MM.1S (cell line): ENCODE data around the gene CD6.
A peak's percentile ranks its signal among the peaks of the same experiment; 100 is the strongest.

Experiments
- DNase-seq: peaks from one replicate; pipeline ENCODE4 v3.0.0-alpha.2; 2015
- H2AFZ ChIP-seq: fragments of 300-600 bp; sonication (generic); 2 replicates; pipeline ENCODE4 v1.6.0; 2016; ENCODE audit warnings: antibody characterized with exemption, low read length
- H3F3A ChIP-seq: fragments of 300-600 bp; sonication (generic); 2 replicates; pipeline ENCODE4 v1.6.1; 2016; ENCODE audit warnings: mild to moderate bottlenecking, antibody characterized with exemption, low read length, moderate library complexity, mixed read lengths; ENCODE audit not compliant: insufficient read depth
- H3K27ac ChIP-seq: fragments of 300-600 bp; sonication (generic); 2 replicates; pipeline ENCODE4 v1.5.1; 2016; ENCODE audit warnings: mild to moderate bottlenecking, low read length
- H3K27me3 ChIP-seq: fragments of 300-600 bp; sonication (generic); replicated peaks from 2 replicates; pipeline ENCODE4 v1.6.0; 2016; ENCODE audit warnings: low read length; ENCODE audit not compliant: insufficient read depth
- H3K36me3 ChIP-seq: fragments of 300-600 bp; sonication (generic); replicated peaks from 2 replicates; pipeline ENCODE4 v1.6.1; 2016; ENCODE audit warnings: mild to moderate bottlenecking, low read length, mixed read lengths; ENCODE audit not compliant: insufficient read depth
- H3K4me1 ChIP-seq: fragments of 300-600 bp; sonication (generic); 2 replicates; pipeline ENCODE4 v1.6.1; 2016; ENCODE audit warnings: low read length, mixed read lengths
- H3K4me2 ChIP-seq: fragments of 300-600 bp; sonication (generic); 2 replicates; pipeline ENCODE4 v1.6.0; 2016; ENCODE audit warnings: low read depth, low read length
- H3K4me3 ChIP-seq: fragments of 300-600 bp; sonication (generic); 2 replicates; pipeline ENCODE4 v1.5.1; 2016; ENCODE audit warnings: low read length, mixed read lengths
- H3K79me2 ChIP-seq: fragments of 300-600 bp; sonication (generic); 2 replicates; pipeline ENCODE4 v1.6.1; 2016; ENCODE audit warnings: mixed run types, low read length, mixed read lengths
- H3K9ac ChIP-seq: fragments of 300-600 bp; sonication (generic); 2 replicates; pipeline ENCODE4 v1.6.1; 2016; ENCODE audit warnings: low read length, mixed read lengths
- H3K9me2 ChIP-seq: fragments of 300-600 bp; sonication (generic); replicated peaks from 2 replicates; pipeline ENCODE4 v1.6.1; 2016; ENCODE audit warnings: mild to moderate bottlenecking, low read length, mixed read lengths; ENCODE audit not compliant: insufficient read depth
- H3K9me3 ChIP-seq: fragments of 300-600 bp; sonication (generic); replicated peaks from 2 replicates; pipeline ENCODE4 v1.6.1; 2016; ENCODE audit warnings: mild to moderate bottlenecking, low read length, mixed read lengths; ENCODE audit not compliant: insufficient read depth
- H4K20me1 ChIP-seq: fragments of 300-600 bp; sonication (generic); 2 replicates; pipeline ENCODE4 v1.6.1; 2016; ENCODE audit warnings: mild to moderate bottlenecking, low read length, moderate library complexity, mixed read lengths; ENCODE audit not compliant: insufficient read depth
- CTCF ChIP-seq: fragments of 300-600 bp; sonication (generic); IDR thresholded peaks from 2 replicates; pipeline ENCODE4 v1.5.1; 2016; ENCODE audit warnings: antibody characterized with exemption, low read length, mixed read lengths
- EZH2 ChIP-seq: fragments of 300-600 bp; sonication (generic); optimal IDR thresholded peaks from 2 replicates; pipeline ENCODE3; 2017; ENCODE audit warnings: low read depth, mild to moderate bottlenecking, antibody characterized with exemption, low read length, mixed read lengths
- EZH2phosphoT487 ChIP-seq: fragments of 300-600 bp; sonication (generic); IDR thresholded peaks from 2 replicates; pipeline ENCODE4 v1.6.1; 2018; ENCODE audit warnings: antibody characterized with exemption, low read length

The CD6 gene

DNA sequence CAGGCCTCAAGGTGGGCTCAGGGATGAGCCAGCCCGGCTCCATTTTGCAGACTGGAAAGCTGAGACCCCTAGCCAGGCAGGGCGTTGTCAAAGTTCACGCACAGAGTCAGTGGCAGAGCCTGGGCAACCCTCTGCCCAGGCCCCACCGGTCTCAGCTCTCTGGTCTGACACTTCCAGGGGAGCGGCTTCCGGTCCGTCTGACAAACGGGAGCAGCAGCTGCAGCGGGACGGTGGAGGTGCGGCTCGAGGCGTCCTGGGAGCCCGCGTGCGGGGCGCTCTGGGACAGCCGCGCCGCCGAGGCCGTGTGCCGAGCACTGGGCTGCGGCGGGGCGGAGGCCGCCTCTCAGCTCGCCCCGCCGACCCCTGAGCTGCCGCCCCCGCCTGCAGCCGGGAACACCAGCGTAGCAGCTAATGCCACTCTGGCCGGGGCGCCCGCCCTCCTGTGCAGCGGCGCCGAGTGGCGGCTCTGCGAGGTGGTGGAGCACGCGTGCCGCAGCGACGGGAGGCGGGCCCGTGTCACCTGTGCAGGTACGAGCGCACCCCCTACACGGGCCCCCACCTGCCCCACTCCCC is 36.0 kb downstream of the CD6 start:
- Histone ChIP-seq H3F3A (no peaks in the 10 kb centered on the region), H3K9me3 (no peaks in the 10 kb centered on the region), H3K4me1 (0 out of 2 replicates have a peak, but pooled peaks cover 3% of the 10 kb centered on the region), H3K27ac (no peak overlapping the region), H2AFZ (peak overlapping the region; percentile 58), H3K9me2 (no peaks in the 10 kb centered on the region), H4K20me1 (no peaks in the 10 kb centered on the region), H3K79me2 (no peaks in the 10 kb centered on the region), H3K4me2 (peak overlapping the region; percentile 53), H3K4me3 (peak overlapping the region; percentile 20; the same call in 1 of the 2 replicates), H3K9ac (no peak overlapping the region), H3K36me3 (no peaks in the 10 kb centered on the region), H3K27me3 (no peaks in the 10 kb centered on the region)
- TF ChIP-seq CTCF = no peak
- TF ChIP-seq EZH2phosphoT487 = no peak
- no peak for TF ChIP-seq EZH2
- DNase-seq = peak; percentile 17

DNA sequence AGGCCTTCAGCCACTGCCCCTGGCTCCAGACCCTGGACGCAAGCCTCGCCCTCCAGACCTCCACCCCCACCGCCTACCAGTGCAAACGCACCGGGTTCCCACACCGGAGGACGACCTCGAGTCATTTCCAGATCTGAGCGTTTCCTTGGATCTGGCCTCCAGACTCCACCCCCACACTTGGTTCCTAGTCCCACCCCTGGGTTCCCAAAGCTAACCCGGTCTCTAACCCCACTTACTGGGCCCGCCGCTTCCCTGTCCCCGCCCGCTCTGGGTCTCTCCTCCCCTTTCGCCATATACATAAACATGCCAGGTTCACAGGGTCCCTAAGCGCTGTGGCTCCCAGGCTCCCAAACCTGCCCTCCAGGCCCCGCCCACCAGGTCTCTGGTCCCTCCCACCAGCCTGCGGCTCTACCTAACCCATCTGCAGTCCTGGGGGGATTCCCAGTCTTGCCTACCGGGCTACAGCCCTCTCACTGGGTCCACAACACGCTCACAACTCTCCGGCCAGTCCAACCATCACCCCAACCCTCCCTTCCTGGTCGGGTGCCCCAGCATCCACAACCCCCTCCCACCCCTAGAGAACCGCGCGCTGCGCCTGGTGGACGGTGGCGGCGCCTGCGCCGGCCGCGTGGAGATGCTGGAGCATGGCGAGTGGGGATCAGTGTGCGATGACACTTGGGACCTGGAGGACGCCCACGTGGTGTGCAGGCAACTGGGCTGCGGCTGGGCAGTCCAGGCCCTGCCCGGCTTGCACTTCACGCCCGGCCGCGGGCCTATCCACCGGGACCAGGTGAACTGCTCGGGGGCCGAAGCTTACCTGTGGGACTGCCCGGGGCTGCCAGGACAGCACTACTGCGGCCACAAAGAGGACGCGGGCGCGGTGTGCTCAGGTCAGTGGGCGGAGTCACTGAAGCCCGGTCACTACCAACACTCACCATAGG is 36.7 kb downstream of the CD6 start:
- peak overlapping the region; percentile 58; the same call in 1 of the 2 replicates for H2AFZ ChIP-seq
- peak overlapping the region; percentile 20; the same call in 1 of the 2 replicates for H3K4me3 ChIP-seq
- DNase-seq = no peak

DNA sequence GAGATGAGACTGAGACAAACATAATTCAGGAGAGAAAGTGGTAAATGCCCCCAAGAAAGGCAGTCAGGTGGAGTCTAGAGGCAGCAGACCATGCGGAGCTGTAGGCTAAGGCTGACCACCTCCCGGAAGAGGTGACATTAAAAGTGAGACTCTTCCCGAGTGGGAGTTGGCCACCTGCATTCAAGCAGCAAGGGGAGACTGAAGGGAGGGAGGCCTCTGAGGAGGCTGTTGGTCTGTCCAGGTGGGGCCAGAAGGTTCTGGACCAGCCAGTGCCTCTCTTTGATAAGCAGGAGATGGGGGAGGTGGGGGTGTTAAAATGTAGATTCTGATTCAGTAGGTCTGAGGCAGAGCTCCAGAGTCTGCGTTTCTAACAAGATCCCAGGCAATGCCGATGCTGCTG is 37.5 kb downstream of the CD6 start:
- no peak overlapping the region for H3K27ac ChIP-seq
- no peaks in the 10 kb centered on the region for H3F3A ChIP-seq
- H3K36me3 ChIP-seq = no peaks in the 10 kb centered on the region
- 0 out of 2 replicates have a peak, but pooled peaks cover 3% of the 10 kb centered on the region for H3K4me1 ChIP-seq
- H3K4me2 ChIP-seq = no peak overlapping the region
- no peaks in the 10 kb centered on the region for H3K9me3 ChIP-seq
- no peak overlapping the region for H3K9ac ChIP-seq
- TF ChIP-seq EZH2 = no peak
- no peak for TF ChIP-seq EZH2phosphoT487
- TF ChIP-seq CTCF = no peak
- no peak for DNase-seq
- H3K4me3 ChIP-seq = no peak overlapping the region
- H3K27me3 ChIP-seq = no peaks in the 10 kb centered on the region
- no peaks in the 10 kb centered on the region for H3K79me2 ChIP-seq
- no peaks in the 10 kb centered on the region for H3K9me2 ChIP-seq
- no peak overlapping the region for H2AFZ ChIP-seq
- H4K20me1 ChIP-seq = no peaks in the 10 kb centered on the region

More for the DNA sequence above, 36.7 kb downstream of the CD6 start:
- Histone ChIP-seq H3K79me2 (no peaks in the 10 kb centered on the region), H3K9ac (no peak overlapping the region), H3K36me3 (no peaks in the 10 kb centered on the region), H3K4me1 (0 out of 2 replicates have a peak, but pooled peaks cover 3% of the 10 kb centered on the region), H3K9me2 (no peaks in the 10 kb centered on the region), H3K9me3 (no peaks in the 10 kb centered on the region), H3K27me3 (no peaks in the 10 kb centered on the region), H3K4me2 (peak overlapping the region; percentile 53), H3F3A (no peaks in the 10 kb centered on the region), H3K27ac (no peak overlapping the region), H4K20me1 (no peaks in the 10 kb centered on the region)
- no peak for TF ChIP-seq EZH2phosphoT487
- TF ChIP-seq CTCF = no peak
- TF ChIP-seq EZH2 = no peak
